Stomach (tissue), 9 donors: ENCODE measurements around the gene SAPCD2. TPM values are rescaled to one million over a fixed set of nuclear protein-coding genes. Genes with fewer than 3 reads are reported as not detected.

Experiments
- DNase-seq, 2 donors: peaks; one replicate each; pipeline versions ENCODE4 v3.0.0 to v3.0.0-alpha.2; 2013 to 2019
- H3K27ac ChIP-seq, 5 donors: fragments of 200-600 bp in 4 of 5; sonication (generic) in 4 of 5; one replicate each; pipeline ENCODE4 v1.5.1; 2013 to 2019; ENCODE audit warnings: mild to moderate bottlenecking in 1 of 5, moderate library complexity in 1 of 5
- H3K27me3 ChIP-seq, 3 donors: fragments of 200-600 bp; sonication (generic); one replicate each; pipeline ENCODE4 v1.5.1; 2017 to 2019; ENCODE audit warnings: mixed run types in 1 of 3
- H3K36me3 ChIP-seq, 4 donors: fragments of 200-600 bp; sonication (generic); 1 replicate in 3 of 4; 2 replicates in 1 of 4; pipeline ENCODE4 v1.5.1; 2016 to 2019
- H3K4me1 ChIP-seq, 4 donors: fragments of 200-600 bp; sonication (generic); one replicate each; pipeline ENCODE4 v1.5.1; 2016 to 2019
- H3K4me3 ChIP-seq, 4 donors: fragments of 200-600 bp; sonication (generic) in 3 of 4; one replicate each; pipeline ENCODE4 v1.5.1; 2016 to 2019; ENCODE audit warnings: mild to moderate bottlenecking in 1 of 4
- H3K9me3 ChIP-seq, 4 donors: fragments of 200-600 bp; sonication (generic); one replicate each; pipeline ENCODE4 v1.5.1; 2016 to 2019
- EP300 ChIP-seq: sonication (generic); formaldehyde crosslinking; IDR thresholded peaks from one replicate; pipeline ENCODE4 v1.6.1; 2017; ENCODE audit warnings: antibody characterized with exemption
- POLR2A ChIP-seq, 4 donors: fragments of 450-650 bp; IDR thresholded peaks; one replicate each; pipeline ENCODE4 v1.6.1; 2016; ENCODE audit warnings: antibody characterized with exemption in 4 of 4, control low read depth in 2 of 4, mild to moderate bottlenecking in 1 of 4, moderate library complexity in 1 of 4
- POLR2AphosphoS5 ChIP-seq, 3 donors: sonication (generic); formaldehyde crosslinking; IDR thresholded peaks; one replicate each; pipeline ENCODE4 v1.6.1; 2016; ENCODE audit warnings: antibody characterized with exemption in 3 of 3
- WGBS, 5 donors: extraction: QIAGEN DNeasy Blood & Tissue Kit in 3 of 5; methylation state at CpG; one replicate each; pipeline versions ENCODE4 v1.1.5 to v1.1.7; 2013 to 2018; 5-methylcytosine and 5-hydroxymethylcytosine counted together
- intact Hi-C: fragments of 100-400 bp; cut with DNase I; formaldehyde crosslinking; loops from one replicate; pipeline ENCODE4 v1.15.1; 2023; ENCODE audit warnings: low total_unique reads
- polyA plus RNA-seq, 3 donors: library from polyadenylated mRNA; stranded (reverse); fragments of 200-250 nt; gene quantifications; one replicate each; pipeline ENCODE4 v1.2.3, GENCODE V29; 2013
- total RNA-seq, 5 donors: library from RNA; depleted of rRNA; stranded (reverse); fragments of >200 nt; gene quantifications; one replicate each; pipeline versions ENCODE4 v1.1.0 to v1.2.3, GENCODE V29; 2014 to 2016
- TF ChIP-seq, protein P1 (sequence below), 7 experiments: fragments of 450-650 bp in 4 of 7; fragments of 200-600 bp in 3 of 7; sonication (generic) in 3 of 7; IDR thresholded peaks; one replicate each; pipeline ENCODE4 v1.5.1; 2016 to 2019; ENCODE audit warnings: antibody characterized with exemption in 7 of 7, control low read depth in 2 of 7, mild to moderate bottlenecking in 1 of 7
- donor health status: healthy with polysubstance abuse.
- donor health status: Bipolar disorder and iron deficiency.
- donor health status: healthy.

Gene SAPCD2
- total and polyA plus RNA-seq, 8 donors = 1.7 to 84.9 (median 3.8) TPM; not detected in 1

DNA sequence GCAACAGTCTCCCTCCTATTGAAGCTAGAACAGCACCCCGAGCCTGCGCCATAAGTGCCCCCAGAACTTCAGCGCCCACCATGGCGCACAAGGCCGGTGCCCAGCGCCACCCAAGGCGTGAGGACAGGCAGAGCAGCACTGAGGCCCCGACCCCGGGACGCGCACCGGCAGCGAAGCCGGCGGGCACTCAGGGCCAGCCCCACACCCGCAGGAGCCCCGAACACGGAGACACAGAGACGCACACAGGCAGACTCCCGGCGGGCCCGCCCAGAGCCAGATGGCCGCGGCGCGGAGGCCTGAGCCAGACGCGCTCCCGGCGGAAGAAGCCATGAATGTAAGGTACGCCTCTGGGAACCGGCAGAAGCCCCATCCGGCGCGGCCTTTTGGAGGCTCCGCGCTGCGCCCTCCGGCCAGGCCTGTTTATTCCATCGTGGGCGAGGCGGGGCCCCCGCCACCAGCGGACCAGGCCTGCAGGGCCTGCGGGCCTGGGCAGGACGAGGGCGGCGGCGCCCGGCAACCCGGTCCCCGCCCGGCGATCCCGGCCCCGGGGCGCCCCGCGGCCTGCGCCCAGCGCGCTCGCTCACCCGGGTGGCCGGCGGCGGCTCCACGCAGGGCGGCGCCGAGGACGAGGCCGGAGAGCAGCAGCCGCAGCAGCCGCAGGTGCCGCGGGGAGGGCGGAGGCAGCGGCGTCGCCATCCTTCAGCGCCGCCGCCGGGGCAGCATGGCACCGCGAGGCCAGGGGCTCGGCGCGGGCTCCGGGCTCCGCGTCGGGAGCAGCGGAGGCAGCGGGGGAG, 24.9 kb downstream of the SAPCD2 start:
- H3K4me3 ChIP-seq = peak overlapping the region; percentile 58 to 78 (median 66)
- TF ChIP-seq POLR2A (IDR thresholded peaks at IDR 0.05) (no peak), EP300 (no peak), POLR2AphosphoS5 (IDR thresholded peaks at IDR 0.05) (no peak)
- TF ChIP-seq, protein P1, sequence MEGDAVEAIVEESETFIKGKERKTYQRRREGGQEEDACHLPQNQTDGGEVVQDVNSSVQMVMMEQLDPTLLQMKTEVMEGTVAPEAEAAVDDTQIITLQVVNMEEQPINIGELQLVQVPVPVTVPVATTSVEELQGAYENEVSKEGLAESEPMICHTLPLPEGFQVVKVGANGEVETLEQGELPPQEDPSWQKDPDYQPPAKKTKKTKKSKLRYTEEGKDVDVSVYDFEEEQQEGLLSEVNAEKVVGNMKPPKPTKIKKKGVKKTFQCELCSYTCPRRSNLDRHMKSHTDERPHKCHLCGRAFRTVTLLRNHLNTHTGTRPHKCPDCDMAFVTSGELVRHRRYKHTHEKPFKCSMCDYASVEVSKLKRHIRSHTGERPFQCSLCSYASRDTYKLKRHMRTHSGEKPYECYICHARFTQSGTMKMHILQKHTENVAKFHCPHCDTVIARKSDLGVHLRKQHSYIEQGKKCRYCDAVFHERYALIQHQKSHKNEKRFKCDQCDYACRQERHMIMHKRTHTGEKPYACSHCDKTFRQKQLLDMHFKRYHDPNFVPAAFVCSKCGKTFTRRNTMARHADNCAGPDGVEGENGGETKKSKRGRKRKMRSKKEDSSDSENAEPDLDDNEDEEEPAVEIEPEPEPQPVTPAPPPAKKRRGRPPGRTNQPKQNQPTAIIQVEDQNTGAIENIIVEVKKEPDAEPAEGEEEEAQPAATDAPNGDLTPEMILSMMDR (IDR thresholded peaks at IDR 0.05) = no peak
- H3K36me3 ChIP-seq = peaks cover 4 to 16% (median 7%) of the 10 kb centered on the region in 4 donors
- DNase-seq = peak in 1 of 2 donors; percentile 73
- WGBS, 5 donors = 1 to 2% (median 2%) methylated on average over 54 to 96 of the region's 96 CpGs
- H3K27ac ChIP-seq = peak overlapping the region; percentile 73 to 84 (median 79)
- H3K27me3 ChIP-seq = peaks cover 8 to 74% (median 50%) of the 10 kb centered on the region in 3 donors
- peaks cover 39 to 64% (median 59%) of the 10 kb centered on the region in 4 donors for H3K4me1 ChIP-seq
- H3K9me3 ChIP-seq = no peaks in the 10 kb centered on the region
- intact Hi-C loops = no loop called here

DNA sequence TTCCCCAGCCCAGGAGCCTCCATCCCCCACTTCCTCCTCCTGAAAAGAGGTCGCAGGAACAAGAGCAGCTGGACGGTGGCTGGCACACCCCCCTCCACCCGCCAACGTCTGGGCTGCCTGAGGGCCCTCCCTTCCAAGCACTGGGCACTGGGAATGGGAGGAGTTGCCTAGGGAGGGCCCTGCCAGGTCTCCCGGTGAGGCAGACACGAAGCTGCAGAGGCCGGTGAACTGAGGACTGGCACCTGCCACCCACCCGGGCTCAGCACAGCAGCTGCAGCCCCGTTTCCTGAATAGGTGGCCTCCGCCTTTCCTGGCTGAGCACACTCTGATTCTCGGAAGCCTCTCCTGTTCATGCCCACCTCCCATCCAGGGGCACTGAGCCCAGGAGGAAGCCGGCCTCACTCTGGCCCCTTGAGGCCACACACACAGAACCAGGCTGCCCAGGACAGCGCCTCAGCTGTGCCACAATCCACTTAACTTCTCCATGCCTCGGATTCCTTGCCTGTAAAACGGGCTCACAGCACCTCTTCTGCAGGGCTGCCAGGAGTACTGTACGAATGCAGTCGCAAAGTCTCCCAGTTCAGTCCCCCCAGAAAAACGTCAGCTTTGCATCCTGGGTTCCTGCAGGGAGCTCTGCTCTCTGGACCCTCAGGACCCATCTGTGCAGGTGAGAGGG, 25.7 kb downstream of the SAPCD2 start:
- peaks cover 12 to 24% (median 16%) of the 10 kb centered on the region in 4 donors for H3K36me3 ChIP-seq
- H3K4me1 ChIP-seq = peaks cover 39 to 63% (median 58%) of the 10 kb centered on the region in 4 donors
- H3K9me3 ChIP-seq = no peaks in the 10 kb centered on the region
- 8 to 32% (median 16%) methylated on average over 10 to 18 of the region's 18 CpGs for WGBS, 5 donors
- peak; percentile 79 to 83 for DNase-seq
- peak overlapping the region; percentile 73 to 84 (median 79) for H3K27ac ChIP-seq
- H3K27me3 ChIP-seq = peaks cover 8 to 65% (median 48%) of the 10 kb centered on the region in 3 donors
- TF ChIP-seq, protein P1 (IDR thresholded peaks at IDR 0.05) = no peak
- peak in 2 of 3 donors; percentile 57 to 65 for TF ChIP-seq POLR2AphosphoS5 (IDR thresholded peaks at IDR 0.05)
- peak overlapping the region; percentile 58 to 78 (median 66) for H3K4me3 ChIP-seq
- intact Hi-C loops = no loop called here

DNA sequence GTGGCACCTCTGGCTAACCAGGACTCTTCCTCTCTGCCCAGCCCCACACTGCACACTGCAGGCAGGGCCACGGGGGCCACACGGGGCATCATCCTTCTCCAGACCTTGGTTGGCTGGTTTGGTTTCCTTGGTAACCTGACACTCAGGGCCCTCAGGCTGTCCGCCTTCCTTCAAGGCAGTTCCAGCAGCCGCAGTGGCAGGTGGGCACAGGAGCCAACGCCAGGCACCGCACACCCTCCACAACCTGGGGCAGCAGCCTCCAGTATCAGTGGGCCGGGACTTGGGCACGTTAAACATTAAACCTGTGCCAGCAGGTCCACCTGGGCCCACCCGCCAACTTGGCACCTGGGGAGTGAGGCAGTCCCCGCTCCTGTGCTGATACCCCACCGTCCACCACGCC, 26.3 kb downstream of the SAPCD2 start:
- H3K4me1 ChIP-seq = peaks cover 39 to 58% (median 53%) of the 10 kb centered on the region in 4 donors
- 25 to 52% (median 37%) methylated on average over 4 to 12 of the region's 12 CpGs for WGBS, 5 donors
- peak overlapping the region; percentile 66 to 84 (median 79) for H3K27ac ChIP-seq
- H3K27me3 ChIP-seq = peaks cover 6 to 59% (median 42%) of the 10 kb centered on the region in 3 donors
- peaks cover 17 to 30% (median 22%) of the 10 kb centered on the region in 4 donors for H3K36me3 ChIP-seq
- peak overlapping the region; percentile 58 to 78 (median 66) for H3K4me3 ChIP-seq
- intact Hi-C loops = no loop called here
- TF ChIP-seq, protein P1 (IDR thresholded peaks at IDR 0.05) = no peak
- DNase-seq = no peak
- no peaks in the 10 kb centered on the region for H3K9me3 ChIP-seq
